ENCODE results near the gene TNFRSF18. TPM values are rescaled to one million over a fixed set of nuclear protein-coding genes. Genes with fewer than 3 reads are reported as not detected.

TNFRSF18 gene
- total and polyA plus RNA-seq, 8 donors, result 0.32 to 1.2 (median 0.34) TPM; not detected in 3

GRCh38 chr1:1181129-1181937 is 25.1 kb downstream of the TNFRSF18 start:
- Histone ChIP-seq H3K4me3 (no peak overlapping the region), H3K9me3 (no peaks in the 10 kb centered on the region), H3K4me1 (no peaks in the 10 kb centered on the region), H3K36me3 (no peaks in the 10 kb centered on the region), H3K27ac (no peak overlapping the region), H3K27me3 (no peaks in the 10 kb centered on the region)
- DNase-seq (peak in 2 of 6 donors; percentile 21 to 62), ATAC-seq (no peak), FAIRE-seq (no peak)
- 92 to 95% methylated on average over 26 of the region's 26 CpGs for WGBS, 2 donors
- TF ChIP-seq CTCF (IDR thresholded peaks at IDR 0.05), result no peak
- intact Hi-C loops (cut with DNase I), result no loop called here

GRCh38 chr1:1179983-1180861 is 26.2 kb downstream of the TNFRSF18 start:
- Histone ChIP-seq H3K27ac (no peak overlapping the region), H3K36me3 (no peaks in the 10 kb centered on the region), H3K4me1 (no peaks in the 10 kb centered on the region), H3K4me3 (no peak overlapping the region), H3K27me3 (no peaks in the 10 kb centered on the region), H3K9me3 (no peaks in the 10 kb centered on the region)
- TF ChIP-seq CTCF (IDR thresholded peaks at IDR 0.05), result no peak
- no peak for ATAC-seq
- peak in 3 of 6 donors; percentile 32 to 69 (median 54) for DNase-seq
- 85 to 91% methylated on average over 39 to 51 of the region's 51 CpGs for WGBS, 2 donors
- intact Hi-C loops (cut with DNase I), result no loop called here
- FAIRE-seq, result no peak

GRCh38 chr1:1179346-1179982 is 26.9 kb downstream of the TNFRSF18 start:
- TF ChIP-seq CTCF (IDR thresholded peaks at IDR 0.05), result no peak
- H3K4me3 ChIP-seq, result no peak overlapping the region
- 91 to 92% methylated on average over 25 of the region's 25 CpGs for WGBS, 2 donors
- H3K27me3 ChIP-seq, result no peaks in the 10 kb centered on the region
- H3K36me3 ChIP-seq, result no peaks in the 10 kb centered on the region
- intact Hi-C loops (cut with DNase I), result no loop called here
- no peak overlapping the region for H3K27ac ChIP-seq
- H3K4me1 ChIP-seq, result no peaks in the 10 kb centered on the region
- no peak for FAIRE-seq
- H3K9me3 ChIP-seq, result no peaks in the 10 kb centered on the region
- no peak for ATAC-seq
- DNase-seq, result peak in 5 of 6 donors; percentile 2 to 75 (median 27)

GRCh38 chr1:1178794-1179331 is 27.5 kb downstream of the TNFRSF18 start:
- Histone ChIP-seq H3K4me1 (no peaks in the 10 kb centered on the region), H3K36me3 (no peaks in the 10 kb centered on the region), H3K27me3 (no peaks in the 10 kb centered on the region), H3K27ac (no peak overlapping the region), H3K9me3 (no peaks in the 10 kb centered on the region), H3K4me3 (no peak overlapping the region)
- WGBS, 2 donors, result 93% methylated on average over 26 to 32 of the region's 32 CpGs
- FAIRE-seq (no peak), DNase-seq (peak in 4 of 6 donors; percentile 7 to 75 (median 36)), ATAC-seq (no peak)
- no peak for TF ChIP-seq CTCF (IDR thresholded peaks at IDR 0.05)
- intact Hi-C loops (cut with DNase I), result no loop called here

All from pancreas (tissue), 10 donors.